CD4-positive, alpha-beta T cell (primary cell): Measurements from ENCODE around the gene RAPGEF5. TPM values are rescaled to one million over a fixed set of nuclear protein-coding genes. Genes with fewer than 3 reads are reported as not detected.

Experiments used
- ATAC-seq: fragments of 200-7000 bp; cut with Tn5 transposase; one replicate; pipeline ENCODE4 v1.10.0; 2022; ENCODE audit warnings: mild to moderate bottlenecking; ENCODE audit not compliant: poor library complexity
- CTCF ChIA-PET: fragments of 350-600 bp; sonication (Branson Sonifier 250); formaldehyde crosslinking; loops from one replicate; lab custom pipeline; 2021; ENCODE audit warnings: antibody characterized with exemption, inconsistent platforms; lab: Charles Lee
- POLR2A ChIA-PET: fragments of 350-600 bp; sonication (Branson Sonifier 250); formaldehyde crosslinking; loops from one replicate; lab custom pipeline; 2021; ENCODE audit warnings: antibody characterized with exemption, inconsistent platforms; lab: Charles Lee
- DNase-seq, 14 experiments: peaks; one replicate each; pipeline ENCODE4 v3.0.0-alpha.2; 2013 to 2020; ENCODE audit warnings: mixed read lengths in 2 of 14
- H3K27ac ChIP-seq, 2 donors: one replicate each; pipeline versions ENCODE4 v1.5.1 to v1.7.0; 2013; ENCODE audit warnings: low read length in 2 of 2, low read depth in 1 of 2, mild to moderate bottlenecking in 1 of 2
- H3K27me3 ChIP-seq, 2 experiments: 1 replicate in 1 of 2; 2 replicates in 1 of 2; pipeline versions ENCODE4 v1.6.1 to v1.7.0; 2013; ENCODE audit warnings: low read length in 2 of 2, control low read depth in 1 of 2, mild to moderate bottlenecking in 1 of 2, moderate library complexity in 1 of 2; ENCODE audit not compliant: insufficient read depth in 2 of 2, control insufficient read depth in 1 of 2
- H3K36me3 ChIP-seq: one replicate; pipeline ENCODE4 v1.6.1; 2013; ENCODE audit warnings: low read length, control low read depth; ENCODE audit not compliant: insufficient read depth
- H3K4me1 ChIP-seq: one replicate; pipeline ENCODE4 v1.6.1; 2013; ENCODE audit warnings: low read length, control low read depth; ENCODE audit not compliant: insufficient read depth
- H3K4me3 ChIP-seq: one replicate; pipeline ENCODE4 v1.5.1; 2013; ENCODE audit warnings: mild to moderate bottlenecking, low read length, moderate library complexity
- H3K9me3 ChIP-seq, 2 experiments: 1 replicate in 1 of 2; 2 replicates in 1 of 2; pipeline versions ENCODE4 v1.6.1 to v1.7.0; 2013; ENCODE audit warnings: low read length in 2 of 2, mild to moderate bottlenecking in 2 of 2, control low read depth in 1 of 2, moderate library complexity in 1 of 2; ENCODE audit not compliant: control insufficient read depth in 1 of 2, insufficient read depth in 1 of 2
- H3K27ac Mint-ChIP-seq: one replicate; pipeline ENCODE4 v1.8.0; 2020; ENCODE audit warnings: mixed read lengths
- H3K27me3 Mint-ChIP-seq: one replicate; pipeline ENCODE4 v1.8.0; 2021; ENCODE audit warnings: mixed read lengths
- H3K36me3 Mint-ChIP-seq: one replicate; pipeline ENCODE4 v1.8.0; 2021; ENCODE audit warnings: low read depth, mixed read lengths
- H3K4me1 Mint-ChIP-seq: one replicate; pipeline ENCODE4 v1.8.0; 2021; ENCODE audit warnings: low read depth, mixed read lengths
- H3K4me3 Mint-ChIP-seq: one replicate; pipeline ENCODE4 v1.8.0; 2020; ENCODE audit warnings: mild to moderate bottlenecking, mixed read lengths
- H3K9me3 Mint-ChIP-seq: one replicate; pipeline ENCODE4 v1.8.0; 2020; ENCODE audit warnings: mixed read lengths
- intact Hi-C, 2 experiments: fragments of 100-400 bp; cut with DNase I in 1 of 2; cut with micrococcal nuclease in 1 of 2; formaldehyde crosslinking; loops; one replicate each; pipeline versions ENCODE4 v1.15.1 to v1.9.0; 2023 to 2025; cut with DNase I, micrococcal nuclease
- total RNA-seq, 174 experiments: library from RNA in 2 of 174; stranded (reverse) in 2 of 174; gene quantifications; one replicate each; pipeline ENCODE4 v1.2.3 and lab custom pipeline; 2021 to 2026
- TF ChIP-seq, protein P1 (sequence below): fragments of 200-600 bp; IDR thresholded peaks from one replicate; pipeline ENCODE4 v1.8.0; 2022; ENCODE audit warnings: antibody characterized with exemption, mild to moderate bottlenecking

The RAPGEF5 gene
- total RNA-seq, 2 experiments from 2014 or later = 0.17 TPM; not detected in 1

DNA sequence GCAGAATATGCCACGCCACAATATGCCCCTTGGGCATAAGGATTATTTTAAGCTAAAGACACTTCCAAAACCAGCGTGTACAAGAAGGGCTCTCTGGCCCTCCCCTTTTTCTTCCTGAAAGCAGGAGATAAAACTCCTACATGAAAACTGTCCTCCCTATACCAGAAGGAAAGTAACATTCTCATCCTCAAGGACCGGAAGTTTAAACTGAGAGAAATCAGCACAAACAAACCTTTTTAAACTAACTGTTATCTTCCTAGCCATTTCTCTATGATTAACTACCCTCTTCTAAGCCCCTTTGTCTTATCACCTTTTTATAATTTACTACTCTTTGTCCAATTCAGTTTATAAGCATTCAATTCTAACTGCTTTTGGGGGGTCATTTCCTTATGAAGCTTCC, 16.4 kb upstream of the RAPGEF5 start:
- POLR2A ChIA-PET = no interaction called here
- Histone ChIP-seq H3K27me3 (no peaks in the 10 kb centered on the region), H3K36me3 (no peaks in the 10 kb centered on the region), H3K4me3 (no peak overlapping the region), H3K27ac (no peak overlapping the region), H3K4me1 (no peaks in the 10 kb centered on the region), H3K9me3 (no peaks in the 10 kb centered on the region)
- no peaks in the 10 kb centered on the region for H3K36me3 Mint-ChIP-seq
- H3K27me3 Mint-ChIP-seq = no peaks in the 10 kb centered on the region
- H3K9me3 Mint-ChIP-seq = no peaks in the 10 kb centered on the region
- no peaks in the 10 kb centered on the region for H3K4me1 Mint-ChIP-seq
- H3K4me3 Mint-ChIP-seq = no peak overlapping the region
- no peak overlapping the region for H3K27ac Mint-ChIP-seq
- intact Hi-C loops = no loop called here
- TF ChIP-seq, protein P1, sequence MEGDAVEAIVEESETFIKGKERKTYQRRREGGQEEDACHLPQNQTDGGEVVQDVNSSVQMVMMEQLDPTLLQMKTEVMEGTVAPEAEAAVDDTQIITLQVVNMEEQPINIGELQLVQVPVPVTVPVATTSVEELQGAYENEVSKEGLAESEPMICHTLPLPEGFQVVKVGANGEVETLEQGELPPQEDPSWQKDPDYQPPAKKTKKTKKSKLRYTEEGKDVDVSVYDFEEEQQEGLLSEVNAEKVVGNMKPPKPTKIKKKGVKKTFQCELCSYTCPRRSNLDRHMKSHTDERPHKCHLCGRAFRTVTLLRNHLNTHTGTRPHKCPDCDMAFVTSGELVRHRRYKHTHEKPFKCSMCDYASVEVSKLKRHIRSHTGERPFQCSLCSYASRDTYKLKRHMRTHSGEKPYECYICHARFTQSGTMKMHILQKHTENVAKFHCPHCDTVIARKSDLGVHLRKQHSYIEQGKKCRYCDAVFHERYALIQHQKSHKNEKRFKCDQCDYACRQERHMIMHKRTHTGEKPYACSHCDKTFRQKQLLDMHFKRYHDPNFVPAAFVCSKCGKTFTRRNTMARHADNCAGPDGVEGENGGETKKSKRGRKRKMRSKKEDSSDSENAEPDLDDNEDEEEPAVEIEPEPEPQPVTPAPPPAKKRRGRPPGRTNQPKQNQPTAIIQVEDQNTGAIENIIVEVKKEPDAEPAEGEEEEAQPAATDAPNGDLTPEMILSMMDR = no peak
- CTCF ChIA-PET = no interaction called here
- no peak for ATAC-seq
- DNase-seq = no peak

DNA sequence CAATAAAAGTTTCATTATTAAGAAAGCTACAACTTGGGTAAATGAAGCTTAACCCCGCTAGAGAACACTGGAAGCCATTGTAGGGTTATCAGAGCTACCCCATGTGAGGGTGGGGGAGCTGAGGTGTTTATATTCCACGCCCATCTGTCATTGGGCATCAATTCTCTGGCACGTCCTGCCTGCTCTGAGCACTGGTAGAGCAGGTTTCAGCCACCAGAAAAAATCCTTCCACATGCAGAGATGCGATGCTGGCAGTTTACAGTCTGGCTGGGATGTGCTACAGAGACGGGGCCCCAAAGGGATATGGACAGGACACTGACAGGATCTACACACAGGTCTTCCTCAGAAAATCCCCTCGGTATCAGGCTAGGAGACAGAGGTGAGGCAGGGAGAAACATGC, 15.9 kb upstream of the RAPGEF5 start:
- Mint-ChIP-seq H3K36me3 (no peaks in the 10 kb centered on the region), H3K27ac (no peak overlapping the region), H3K9me3 (no peaks in the 10 kb centered on the region), H3K27me3 (no peaks in the 10 kb centered on the region), H3K4me3 (no peak overlapping the region), H3K4me1 (no peaks in the 10 kb centered on the region)
- H3K4me1 ChIP-seq = no peaks in the 10 kb centered on the region
- H3K27me3 ChIP-seq = no peaks in the 10 kb centered on the region
- ChIA-PET POLR2A (no interaction called here), CTCF (no interaction called here)
- H3K27ac ChIP-seq = no peak overlapping the region
- no peak overlapping the region for H3K4me3 ChIP-seq
- intact Hi-C loops = no loop called here
- no peaks in the 10 kb centered on the region for H3K9me3 ChIP-seq
- H3K36me3 ChIP-seq = no peaks in the 10 kb centered on the region
- ATAC-seq = no peak
- TF ChIP-seq, protein P1 = no peak
- DNase-seq = no peak

DNA sequence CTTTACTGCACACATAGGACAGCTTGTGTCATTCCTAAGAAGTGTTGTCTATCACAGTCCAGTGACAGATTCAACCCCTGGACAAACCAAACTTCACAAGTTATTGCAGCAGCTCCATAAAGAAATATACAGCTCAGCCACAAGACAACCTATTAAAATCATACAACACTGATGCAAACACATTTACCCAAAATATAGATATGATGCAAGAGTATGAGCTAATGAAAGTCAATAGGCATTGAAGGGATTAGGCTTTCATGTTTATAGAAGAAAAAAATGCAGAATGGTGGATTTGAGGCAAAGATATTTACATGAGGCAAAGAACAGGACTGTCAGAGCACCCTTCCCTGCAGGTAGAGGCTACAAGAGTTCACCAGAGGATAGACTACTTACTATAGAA, 14.9 kb upstream of the RAPGEF5 start:
- H3K27ac Mint-ChIP-seq = no peak overlapping the region
- DNase-seq (no peak), ATAC-seq (no peak)
- intact Hi-C loops = no loop called here
- Histone ChIP-seq H3K4me3 (no peak overlapping the region), H3K4me1 (no peaks in the 10 kb centered on the region), H3K36me3 (no peaks in the 10 kb centered on the region), H3K27ac (no peak overlapping the region), H3K27me3 (no peaks in the 10 kb centered on the region), H3K9me3 (no peaks in the 10 kb centered on the region)
- H3K36me3 Mint-ChIP-seq = no peaks in the 10 kb centered on the region
- ChIA-PET CTCF (no interaction called here), POLR2A (interaction anchor here (0.8 kb wide), 1 partner anchor 9 kb away, joined by 4 read pairs; no protein-coding TSS in a partner anchor)
- no peaks in the 10 kb centered on the region for H3K4me1 Mint-ChIP-seq
- no peaks in the 10 kb centered on the region for H3K9me3 Mint-ChIP-seq
- no peaks in the 10 kb centered on the region for H3K27me3 Mint-ChIP-seq
- H3K4me3 Mint-ChIP-seq = no peak overlapping the region
- TF ChIP-seq, protein P1 = no peak
